ENCODE measurements around the gene EIF2A. TPM values are rescaled to one million over a fixed set of nuclear protein-coding genes. Genes with fewer than 3 reads are reported as not detected.
A peak's percentile ranks its signal among the peaks of the same experiment; 100 is the strongest.
"Not testable (repeated sequence)": the region's sequence is repeated elsewhere in the genome, so short reads cannot be mapped to it uniquely, and the experiment has no call there.

EIF2A gene
- total RNA-seq, 1 donor from 2014 or later, result 80.9 TPM

DNA sequence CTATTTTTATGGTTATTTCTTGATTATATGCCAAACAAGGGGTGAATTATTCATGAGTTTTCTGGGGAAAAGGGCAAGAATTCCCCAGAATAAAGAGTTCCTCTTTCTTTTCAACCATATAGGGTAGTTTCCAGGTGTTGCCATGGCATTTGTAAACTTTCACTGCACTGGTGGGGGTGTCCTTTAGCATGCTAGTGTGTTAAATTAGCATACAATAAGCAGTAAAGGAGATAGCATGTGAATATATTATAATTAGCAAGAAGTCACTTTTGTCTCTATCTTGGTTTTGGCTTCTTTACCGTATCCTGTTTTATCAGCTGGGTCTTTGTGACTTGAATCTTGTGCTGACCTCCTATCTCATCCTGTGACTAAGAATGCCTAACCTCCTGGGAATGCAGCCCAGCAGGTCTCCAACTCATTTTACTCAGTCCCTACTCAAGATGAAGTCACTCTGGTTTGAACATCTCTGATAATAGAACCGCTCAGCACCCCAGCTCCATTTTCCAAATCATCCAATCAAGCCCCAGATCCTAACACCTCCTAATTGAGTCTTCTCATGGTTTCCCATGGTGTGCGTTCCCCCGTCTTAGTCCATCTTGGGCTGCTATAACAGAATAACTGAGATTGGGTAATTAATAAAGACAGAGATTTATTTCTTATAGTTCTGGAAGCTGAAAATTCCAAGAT is 53.2 kb downstream of the EIF2A start:
- TF ChIP-seq, protein P1, sequence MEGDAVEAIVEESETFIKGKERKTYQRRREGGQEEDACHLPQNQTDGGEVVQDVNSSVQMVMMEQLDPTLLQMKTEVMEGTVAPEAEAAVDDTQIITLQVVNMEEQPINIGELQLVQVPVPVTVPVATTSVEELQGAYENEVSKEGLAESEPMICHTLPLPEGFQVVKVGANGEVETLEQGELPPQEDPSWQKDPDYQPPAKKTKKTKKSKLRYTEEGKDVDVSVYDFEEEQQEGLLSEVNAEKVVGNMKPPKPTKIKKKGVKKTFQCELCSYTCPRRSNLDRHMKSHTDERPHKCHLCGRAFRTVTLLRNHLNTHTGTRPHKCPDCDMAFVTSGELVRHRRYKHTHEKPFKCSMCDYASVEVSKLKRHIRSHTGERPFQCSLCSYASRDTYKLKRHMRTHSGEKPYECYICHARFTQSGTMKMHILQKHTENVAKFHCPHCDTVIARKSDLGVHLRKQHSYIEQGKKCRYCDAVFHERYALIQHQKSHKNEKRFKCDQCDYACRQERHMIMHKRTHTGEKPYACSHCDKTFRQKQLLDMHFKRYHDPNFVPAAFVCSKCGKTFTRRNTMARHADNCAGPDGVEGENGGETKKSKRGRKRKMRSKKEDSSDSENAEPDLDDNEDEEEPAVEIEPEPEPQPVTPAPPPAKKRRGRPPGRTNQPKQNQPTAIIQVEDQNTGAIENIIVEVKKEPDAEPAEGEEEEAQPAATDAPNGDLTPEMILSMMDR (conservative IDR thresholded peaks at IDR 0.05; ENCODE audit: low read depth, low read length), result no peak
- no peak overlapping the region for H3K4me3 ChIP-seq (ENCODE audit: low read depth, low read length)
- peak; percentile 29 for DNase-seq (ENCODE audit: low read depth)

DNA sequence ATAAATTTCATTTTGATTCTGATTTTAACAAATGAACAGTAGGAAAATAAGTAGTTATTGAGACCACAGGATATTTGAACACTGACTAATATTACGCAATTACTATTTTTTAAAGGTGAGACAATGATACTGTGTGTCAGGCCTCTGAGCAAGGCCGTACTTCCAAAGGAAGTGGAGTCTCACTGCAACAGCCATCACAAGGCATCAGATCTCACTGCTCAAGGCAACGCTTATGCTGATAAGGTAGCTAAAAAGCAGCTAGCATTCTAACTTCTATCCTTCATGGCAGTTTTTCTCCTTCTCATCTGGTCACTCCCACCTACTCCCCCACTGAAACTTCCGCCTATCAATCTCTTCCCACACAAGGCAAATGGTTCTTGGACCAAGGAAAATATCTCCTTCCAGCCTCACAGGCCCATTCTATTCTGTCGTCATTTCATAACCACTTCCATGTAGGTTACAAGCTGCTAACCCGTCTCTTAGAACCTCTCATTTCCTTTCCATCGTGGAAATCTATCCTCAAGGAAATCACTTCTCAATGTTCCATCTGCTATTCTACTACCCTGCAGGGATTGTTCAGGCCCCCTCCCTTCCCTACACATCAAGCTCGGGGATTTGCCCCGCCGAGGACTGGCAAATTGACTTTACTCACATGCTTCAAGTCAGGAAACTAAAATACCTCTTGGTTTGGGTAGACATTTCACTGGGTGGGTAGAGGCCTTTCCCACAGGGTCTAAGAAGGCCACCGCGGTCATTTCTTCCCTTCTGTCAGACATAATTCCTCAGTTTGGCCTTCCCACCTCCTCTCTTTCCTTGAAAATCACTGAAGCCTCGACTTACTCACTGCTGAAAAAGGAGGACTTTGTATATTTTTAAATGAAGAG is 54.3 kb downstream of the EIF2A start:
- not testable (repeated sequence) for DNase-seq (ENCODE audit: low read depth); H3K4me3 ChIP-seq (ENCODE audit: low read depth, low read length)

DNA sequence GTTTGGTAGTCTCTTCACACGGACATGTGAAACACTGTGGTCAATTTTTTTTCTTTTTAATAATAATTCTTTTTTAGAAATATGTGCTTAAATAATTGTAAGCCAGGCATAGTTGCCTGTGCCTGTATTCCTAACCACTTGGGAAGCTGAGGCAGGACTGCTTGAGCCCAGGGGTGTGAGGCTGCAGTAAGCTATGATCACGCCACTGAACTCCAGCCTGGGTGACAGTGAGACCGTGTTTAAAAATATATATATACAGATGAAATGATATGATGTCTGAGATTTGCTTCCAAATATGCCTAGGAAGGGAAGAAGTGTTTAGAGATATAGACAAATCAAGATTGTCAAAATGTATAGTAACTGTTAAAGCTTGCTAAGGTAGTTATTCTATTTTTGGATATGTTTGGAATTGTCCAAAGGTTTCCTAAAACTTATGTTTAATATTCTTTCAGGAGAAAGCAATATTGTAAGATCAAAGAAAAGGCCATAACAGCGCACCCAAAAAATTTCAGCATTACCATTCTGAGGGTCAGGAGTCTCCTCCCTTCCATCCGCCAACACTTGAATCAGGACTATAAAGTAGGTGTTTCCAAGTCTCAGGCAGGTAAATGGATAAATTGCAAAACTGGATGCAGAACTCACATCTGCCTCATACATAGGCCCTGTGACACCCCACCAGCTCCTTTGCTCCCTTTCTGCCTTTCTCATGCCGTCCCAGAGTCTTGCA is 56.0 kb downstream of the EIF2A start:
- no peak for DNase-seq (ENCODE audit: low read depth)
- TF ChIP-seq, protein P1 (conservative IDR thresholded peaks at IDR 0.05; ENCODE audit: low read depth, low read length), result no peak
- peak overlapping the region; percentile 93 for H3K4me3 ChIP-seq (ENCODE audit: low read depth, low read length)

DNA sequence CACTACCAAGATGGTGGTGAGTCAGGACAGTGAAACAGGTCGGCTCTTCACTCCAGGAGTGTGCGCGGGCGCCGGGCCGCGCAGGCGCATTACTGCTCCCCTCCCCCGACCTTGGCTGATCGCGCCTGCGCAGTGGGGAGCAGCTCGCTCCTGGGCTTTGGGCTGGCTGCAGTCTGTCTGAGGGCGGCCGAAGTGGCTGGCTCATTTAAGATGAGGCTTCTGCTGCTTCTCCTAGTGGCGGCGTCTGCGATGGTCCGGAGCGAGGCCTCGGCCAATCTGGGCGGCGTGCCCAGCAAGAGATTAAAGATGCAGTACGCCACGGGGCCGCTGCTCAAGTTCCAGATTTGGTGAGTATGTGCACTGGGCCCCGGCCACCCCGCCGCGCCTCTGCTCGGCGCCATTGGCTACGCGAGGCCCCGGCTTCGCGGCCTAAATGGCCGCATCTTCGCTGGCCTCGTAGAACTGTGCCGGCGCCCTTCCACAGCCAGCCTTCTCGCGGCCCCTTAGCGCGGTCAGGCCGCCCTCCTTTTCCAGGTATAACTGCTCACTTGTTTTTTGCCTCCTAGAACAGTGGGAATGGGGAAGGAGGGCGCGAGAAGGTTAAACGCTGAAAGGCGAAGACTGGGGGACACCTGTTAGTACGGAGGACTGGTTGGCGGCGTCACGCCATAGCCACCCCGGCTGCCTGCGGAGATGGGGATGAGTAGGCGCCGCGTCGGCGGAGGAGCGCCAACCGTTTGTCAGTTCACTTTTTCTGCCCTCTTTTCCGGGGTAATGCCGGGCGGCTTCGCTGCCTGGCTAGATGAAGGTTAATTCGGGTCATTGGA is 56.8 kb downstream of the EIF2A start, which contains the start of gene SELENOT:
TSS of gene SELENOT (plus strand) at position 169 of the 827 bp plus-strand sequence. CDS start at position 211, 42 bp downstream.
- peak; percentile 68 for DNase-seq (ENCODE audit: low read depth)
- peak within 1 kb of the TSS; percentile 93 for H3K4me3 ChIP-seq (ENCODE audit: low read depth, low read length)
- TF ChIP-seq, protein P1 (conservative IDR thresholded peaks at IDR 0.05; ENCODE audit: low read depth, low read length), result peak; percentile 11

DNA sequence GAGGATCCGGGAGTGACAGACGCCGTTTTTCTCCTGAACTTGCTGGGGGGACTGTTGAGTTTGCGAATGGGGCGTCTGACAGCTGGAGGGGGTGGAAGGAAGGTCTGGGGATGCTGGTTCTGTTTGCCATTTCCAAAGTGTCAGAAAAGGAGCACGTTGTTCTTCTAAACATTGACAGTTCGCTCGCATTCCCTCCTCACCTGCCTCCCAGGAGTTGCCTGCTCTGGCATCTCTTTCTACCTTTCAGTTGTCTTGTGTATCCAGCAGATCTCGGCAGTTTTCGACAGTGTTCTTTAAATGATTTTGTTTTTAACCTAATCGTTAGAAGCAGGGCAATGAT is 57.4 kb downstream of the EIF2A start:
- peak overlapping the region; percentile 93 for H3K4me3 ChIP-seq (ENCODE audit: low read depth, low read length)
- DNase-seq (ENCODE audit: low read depth), result no peak
- TF ChIP-seq, protein P1 (conservative IDR thresholded peaks at IDR 0.05; ENCODE audit: low read depth, low read length), result no peak

DNA sequence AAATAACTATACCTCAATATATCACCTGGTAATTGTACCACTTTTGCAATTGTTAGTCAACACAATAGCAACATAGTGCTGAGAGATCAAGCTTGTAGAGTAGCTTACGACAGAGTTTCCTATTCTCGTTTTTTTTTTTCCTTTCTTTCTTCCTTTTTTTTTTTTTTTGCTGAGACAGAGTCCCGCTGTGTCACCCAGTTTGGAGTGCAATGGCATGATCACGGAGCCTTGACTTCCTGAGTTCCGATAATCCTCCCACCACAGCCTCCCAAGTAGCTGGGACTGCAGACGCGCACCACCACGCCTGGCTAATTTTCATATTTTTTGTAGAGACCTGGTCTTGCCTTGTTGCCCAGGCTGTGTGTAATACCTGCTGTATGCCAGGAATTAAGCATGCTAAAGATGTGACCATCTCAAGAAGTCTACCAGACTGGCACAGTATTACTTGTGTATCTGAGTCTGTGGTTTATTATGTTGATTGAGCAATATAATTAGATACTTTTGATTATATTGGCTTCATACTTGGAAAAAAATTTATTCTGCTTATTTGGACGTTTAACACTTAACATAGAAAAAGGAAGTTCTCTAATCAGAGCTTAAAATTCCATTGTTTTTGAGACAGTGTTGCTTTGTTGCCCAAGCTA is 59.5 kb downstream of the EIF2A start:
- H3K4me3 ChIP-seq (ENCODE audit: low read depth, low read length), result no peak overlapping the region
- no peak for DNase-seq (ENCODE audit: low read depth)
- TF ChIP-seq, protein P1 (conservative IDR thresholded peaks at IDR 0.05; ENCODE audit: low read depth, low read length), result no peak

Measured in epithelial cell of proximal tubule (primary cell).